GDM1 (cell line): ENCODE data around the gene B3GNT9.

ENCODE experiments used
- DNase-seq: peaks from one replicate; lab custom pipeline; 2025; lab: John Stamatoyannopoulos, UW

The B3GNT9 gene

GRCh38 chr16:67112591-67113399, 38.0 kb downstream of the B3GNT9 start:
- DNase-seq = no peak

GRCh38 chr16:67111951-67112444, 38.8 kb downstream of the B3GNT9 start:
- no peak for DNase-seq

GRCh38 chr16:67109407-67110135, 41.2 kb downstream of the B3GNT9 start, which contains the start of gene PHAF1:
TSS of gene PHAF1 (plus strand) at chr16:67109941. CDS start at chr16:67110176, 235 bp downstream.
- DNase-seq = peak; percentile 76

- no peak for DNase-seq
Observed at GRCh38 chr16:67108931-67109406, 41.8 kb downstream of the B3GNT9 start.

GRCh38 chr16:67108489-67108888, 42.3 kb downstream of the B3GNT9 start:
- DNase-seq = no peak

GRCh38 chr16:67105881-67106280, 44.9 kb downstream of the B3GNT9 start:
- no peak for DNase-seq

GRCh38 chr16:67105246-67105645, 45.6 kb downstream of the B3GNT9 start:
- no peak for DNase-seq

GRCh38 chr16:67104845-67105244, 46.0 kb downstream of the B3GNT9 start:
- DNase-seq = no peak

- DNase-seq = no peak
Observed at GRCh38 chr16:67104061-67104460, 46.7 kb downstream of the B3GNT9 start.

- no peak for DNase-seq
Observed at GRCh38 chr16:67101311-67102082, 49.3 kb downstream of the B3GNT9 start.

- no peak for DNase-seq
Observed at GRCh38 chr16:67100569-67101310, 50.1 kb downstream of the B3GNT9 start.

GRCh38 chr16:67098599-67098998, 52.2 kb downstream of the B3GNT9 start:
- DNase-seq = no peak
